GM12892 (cell line): ENCODE results near the gene RBM26.

Source experiments
- POLR2A ChIP-seq: IDR thresholded peaks from 2 replicates; pipeline ENCODE4 v1.6.1; 2011; ENCODE audit warnings: low read depth, low read length, control low read depth
- POLR2AphosphoS5 ChIP-seq: IDR thresholded peaks from 2 replicates; pipeline ENCODE4 v1.6.1; 2011; ENCODE audit warnings: low read depth, low read length, control low read depth

DNA sequence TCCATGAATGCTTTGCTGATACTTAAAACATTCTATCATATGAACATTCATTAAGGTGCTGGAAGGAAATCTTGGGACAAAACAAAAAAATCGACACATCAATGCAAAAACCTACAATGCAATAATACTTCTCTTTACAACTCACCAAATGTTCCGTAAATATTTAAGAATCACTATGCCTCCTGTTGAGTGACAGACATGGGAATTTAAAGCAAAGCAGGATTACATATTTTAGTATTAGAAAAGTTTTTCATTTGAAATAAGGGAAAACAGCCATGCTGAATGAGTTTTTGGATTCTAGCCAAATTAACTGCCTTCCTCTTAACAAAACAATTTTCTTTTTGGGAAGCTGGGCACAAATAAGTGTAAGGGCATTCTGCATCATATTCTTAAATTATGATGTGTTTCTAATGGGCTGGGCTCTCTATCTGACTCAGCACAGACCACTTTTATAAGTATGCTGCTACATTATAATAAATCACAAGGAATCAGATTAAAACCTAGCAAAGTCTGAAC lies 93.7 kb downstream of the RBM26 start:
- TF ChIP-seq POLR2A, result no peak
- TF ChIP-seq POLR2AphosphoS5, result no peak
